HepG2 (cell line): ENCODE results near the gene LAMB4. TPM values are rescaled to one million over a fixed set of nuclear protein-coding genes. Genes with fewer than 3 reads are reported as not detected.

Experiments
- ATAC-seq: fragments of 200-7000 bp; cut with Tn5 transposase; 3 replicates; pipeline ENCODE4 v1.9.1; 2020; ENCODE audit warnings: mild to moderate bottlenecking, moderate library complexity
- BruUV-seq: library from RNA; stranded (reverse); fragments of 400-500 nt; replicated peaks from 2 replicates; lab custom pipeline; 2021; lab: Mats Ljungman, UMichigan
- CTCF ChIA-PET: fragments of 300-600 bp; formaldehyde crosslinking; extraction: SDS; loops from one replicate; lab custom pipeline; 2021; ENCODE audit warnings: low total read pairs, inconsistent platforms, low intra/inter-chr PET ratio; lab: Yijun Ruan, JAX
- POLR2A ChIA-PET: fragments of 350-600 bp; sonication (Branson Sonifier 250); formaldehyde crosslinking; loops from one replicate; lab custom pipeline; 2020; ENCODE audit warnings: antibody characterized with exemption, inconsistent platforms; lab: Yijun Ruan, JAX
- DNase-seq: peaks from one replicate; pipeline ENCODE4 v3.0.0-alpha.2; 2015; ENCODE audit warnings: low spot score
- FAIRE-seq: peaks from 3 replicates; lab custom pipeline; 2011; peaks lifted over from hg19 to GRCh38; lab: Jason Lieb, UNC
- H2AFZ ChIP-seq: one replicate; pipeline ENCODE4 v1.6.1; 2011; ENCODE audit warnings: low read length, inconsistent platforms
- H3K27ac ChIP-seq: fragments of 300-600 bp; 3 replicates; pipeline ENCODE4 v1.8.0; 2011; ENCODE audit warnings: mixed run types, mild to moderate bottlenecking, mixed read lengths, low read length, inconsistent platforms; ENCODE audit not compliant: insufficient read depth; ENCODE audit errors: extremely low read length
- H3K27me3 ChIP-seq, 2 experiments: fragments of 200-600 bp in 1 of 2; 2 replicates in 1 of 2; 3 replicates in 1 of 2; pipeline versions ENCODE4 v1.6.0 to v1.8.0; 2011; ENCODE audit warnings: low read length in 2 of 2, mild to moderate bottlenecking in 2 of 2, moderate library complexity in 2 of 2, inconsistent platforms in 1 of 2; ENCODE audit not compliant: insufficient read depth in 2 of 2, control insufficient read depth in 1 of 2
- H3K36me3 ChIP-seq, 2 experiments: fragments of 200-600 bp in 1 of 2; replicated peaks in 1 of 2; 2 replicates in 1 of 2; 3 replicates in 1 of 2; pipeline versions ENCODE4 v1.5.1 to v1.8.0; 2011; ENCODE audit warnings: low read length in 2 of 2, inconsistent platforms in 1 of 2; ENCODE audit not compliant: insufficient read depth in 2 of 2, control insufficient read depth in 1 of 2
- H3K4me1 ChIP-seq: 2 replicates; pipeline ENCODE4 v1.5.1; 2012; ENCODE audit warnings: low read length, inconsistent platforms; ENCODE audit not compliant: insufficient read depth
- H3K4me2 ChIP-seq: 2 replicates; pipeline ENCODE4 v1.6.0; 2011; ENCODE audit warnings: low read depth, low read length, inconsistent platforms
- H3K4me3 ChIP-seq, 3 experiments: fragments of 200-600 bp in 1 of 3; sonication (generic), shearing (Covaris generic) in 1 of 3; replicated peaks in 1 of 3; 2 replicates each; pipeline ENCODE4 v1.5.1; 2011 to 2016; ENCODE audit warnings: low read length in 3 of 3, inconsistent platforms in 2 of 3, low read depth in 2 of 3, mild to moderate bottlenecking in 2 of 3, control low read depth in 1 of 3, mixed read lengths in 1 of 3; ENCODE audit not compliant: insufficient read depth in 1 of 3
- H3K79me2 ChIP-seq: one replicate; pipeline ENCODE4 v1.6.1; 2011; ENCODE audit warnings: low read length, inconsistent platforms; ENCODE audit not compliant: insufficient read depth
- H3K9ac ChIP-seq: 2 replicates; pipeline ENCODE4 v1.6.0; 2011; ENCODE audit warnings: mild to moderate bottlenecking, low read depth, low read length, inconsistent platforms; ENCODE audit not compliant: insufficient read depth
- H3K9me3 ChIP-seq: 2 replicates; pipeline ENCODE4 v1.5.1; 2012; ENCODE audit warnings: mild to moderate bottlenecking, low read length
- H4K20me1 ChIP-seq: 2 replicates; pipeline ENCODE4 v1.6.0; 2011; ENCODE audit warnings: inconsistent platforms, mild to moderate bottlenecking, low read length, moderate library complexity; ENCODE audit not compliant: insufficient read depth
- EEA1 ChIP-seq: sonication (generic); formaldehyde crosslinking; IDR thresholded peaks from 2 replicates; pipeline ENCODE4 v1.5.1; 2020; ENCODE audit warnings: mild to moderate bottlenecking, missing genetic modification reagents, borderline replicate concordance
- FOXP1 ChIP-seq, 2 experiments: fragments of 450-650 bp in 1 of 2; IDR thresholded peaks; 2 replicates each; pipeline ENCODE4 v1.6.1; 2017 to 2018; ENCODE audit warnings: antibody characterized with exemption in 1 of 2
- MEIS1 ChIP-seq: sonication (generic); formaldehyde crosslinking; IDR thresholded peaks from 2 replicates; pipeline ENCODE4 v1.9.0; 2021; ENCODE audit warnings: mild to moderate bottlenecking, missing genetic modification reagents, moderate library complexity, borderline replicate concordance
- MEIS2 ChIP-seq: sonication (generic); formaldehyde crosslinking; IDR thresholded peaks from 2 replicates; pipeline ENCODE4 v1.9.0; 2021; ENCODE audit warnings: mild to moderate bottlenecking, missing genetic modification reagents
- TMF1 ChIP-seq: sonication (generic); formaldehyde crosslinking; IDR thresholded peaks from 2 replicates; pipeline ENCODE4 v1.8.1; 2022; ENCODE audit warnings: low read depth, missing genetic modification reagents
- ZBTB40 ChIP-seq, 2 experiments: fragments of 450-650 bp in 1 of 2; sonication (generic) in 1 of 2; formaldehyde crosslinking in 1 of 2; IDR thresholded peaks; 2 replicates each; pipeline versions ENCODE4 v1.6.1 to v1.8.0; 2016 to 2022; ENCODE audit warnings: antibody characterized with exemption in 1 of 2, mild to moderate bottlenecking in 1 of 2, missing genetic modification reagents in 1 of 2
- ZNF18 ChIP-seq: sonication (generic); formaldehyde crosslinking; IDR thresholded peaks from 2 replicates; pipeline ENCODE4 v1.8.0; 2022; ENCODE audit warnings: mild to moderate bottlenecking, missing genetic modification reagents; ENCODE audit not compliant: insufficient replicate concordance
- ZNF761 ChIP-seq: sonication (generic); formaldehyde crosslinking; conservative IDR thresholded peaks from 2 replicates; pipeline ENCODE4 v1.4.0; 2020; ENCODE audit warnings: mild to moderate bottlenecking, missing genetic modification reagents
- ZNF768 ChIP-seq: sonication (generic); formaldehyde crosslinking; IDR thresholded peaks from 2 replicates; pipeline ENCODE4 v1.4.0; 2020; ENCODE audit warnings: missing genetic modification reagents
- WGBS: methylation state at CpG from one replicate; pipeline ENCODE4 v1.1.6; 2017; ENCODE audit warnings: low lambda C conversion rate; 5-methylcytosine and 5-hydroxymethylcytosine counted together
- in situ Hi-C: cut with HindIII; loops from 2 replicates; pipeline ENCODE4 v1.10.0; 2017; ENCODE audit warnings: low pct_unique_long_range_greater_than_20kb; ENCODE audit not compliant: extremely low pct_ligation_motif_present
- intact Hi-C: fragments of 100-400 bp; cut with micrococcal nuclease; formaldehyde crosslinking; loops from one replicate; pipeline ENCODE4 v1.10.0; 2022; ENCODE audit not compliant: unreplicated experiment
- polyA plus RNA-seq, 8 experiments: library from polyadenylated mRNA; depleted of rRNA in 3 of 8; stranded (reverse) in 7 of 8; unstranded in 1 of 8; fragments of >200 nt; fragmentation: Illumina TruSeq in 4 of 8; extraction: Trizol in 4 of 8; gene quantifications; 2 replicates each; pipeline versions ENCODE4 v1.2.1 to v1.2.3, GENCODE V29; 2011 to 2016; ENCODE audit warnings: low read depth in 4 of 8, missing spikeins in 1 of 8, mixed read lengths in 1 of 8; ENCODE audit not compliant: insufficient read depth in 1 of 8
- total RNA-seq, 5 experiments: library from RNA; depleted of rRNA; stranded (reverse); fragments of >200 nt; fragmentation: Illumina TruSeq; extraction: Trizol; gene quantifications; 2 replicates each; pipeline ENCODE4 v1.2.3, GENCODE V29; 2016; ENCODE audit warnings: low read depth in 1 of 5
- TF ChIP-seq, protein P1 (sequence below): sonication (generic); formaldehyde crosslinking; IDR thresholded peaks from 2 replicates; pipeline ENCODE4 v1.5.0; 2020; ENCODE audit warnings: missing genetic modification reagents

Gene LAMB4
- total and polyA plus RNA-seq, 2 of the 13 experiments (the other 11 are each of a cell fraction or from before 2014, with no cell fraction given): 0.05 TPM; not detected in 1

- Histone ChIP-seq H3K4me1 (peaks cover 86% of the 10 kb centered on the region), H3K9me3 (no peaks in the 10 kb centered on the region), H3K27me3 (no peaks in the 10 kb centered on the region), H3K27ac (peak overlapping the region; percentile 68), H3K9ac (peak overlapping the region; percentile 81), H3K4me2 (peak overlapping the region; percentile 88), H3K79me2 (peaks cover 13% of the 10 kb centered on the region), H4K20me1 (no peaks in the 10 kb centered on the region), H3K36me3 (no peaks in the 10 kb centered on the region; a peak in 2 of 5 replicates), H3K4me3 (peak overlapping the region; percentile 75 to 93 (median 85)), H2AFZ (no peak overlapping the region)
- in situ Hi-C loops (no loop called here), intact Hi-C loops (no loop called here)
- ATAC-seq (peak; percentile 17), FAIRE-seq (no peak), DNase-seq (no peak)
- TSS peak; percentile 65 for BruUV-seq
- CTCF ChIA-PET: no interaction called here
- POLR2A ChIA-PET: interaction anchor here (0.8 to 4.1 kb wide), 8 partner anchors 10 to 92 kb away, joined by 3 to 49 read pairs (median 5); no protein-coding TSS in a partner anchor
- 95% methylated on average over 50 of the region's 75 CpGs for WGBS
- TF ChIP-seq EEA1 (CRISPR knock-in tag): no peak
- no peak for TF ChIP-seq ZNF768 (CRISPR knock-in tag)
- no peak for TF ChIP-seq ZBTB40 (IDR thresholded peaks at IDR 0.05)
- TF ChIP-seq ZBTB40 (CRISPR knock-in tag; IDR thresholded peaks at IDR 0.05): no peak
- TF ChIP-seq ZNF761 (CRISPR knock-in tag): peak; percentile 10; the same call in 1 of the 2 replicates
- no peak for TF ChIP-seq TMF1
- no peak for TF ChIP-seq FOXP1 (IDR thresholded peaks at IDR 0.05)
- no peak for TF ChIP-seq FOXP1 (CRISPR knock-in tag; IDR thresholded peaks at IDR 0.05)
- 0 out of 2 replicates have a peak, but pooled peaks have one; percentile 5 for TF ChIP-seq MEIS1 (CRISPR knock-in tag)
- TF ChIP-seq MEIS2 (CRISPR knock-in tag): no peak
- no peak for TF ChIP-seq ZNF18 (CRISPR knock-in tag)
- TF ChIP-seq, protein P1, sequence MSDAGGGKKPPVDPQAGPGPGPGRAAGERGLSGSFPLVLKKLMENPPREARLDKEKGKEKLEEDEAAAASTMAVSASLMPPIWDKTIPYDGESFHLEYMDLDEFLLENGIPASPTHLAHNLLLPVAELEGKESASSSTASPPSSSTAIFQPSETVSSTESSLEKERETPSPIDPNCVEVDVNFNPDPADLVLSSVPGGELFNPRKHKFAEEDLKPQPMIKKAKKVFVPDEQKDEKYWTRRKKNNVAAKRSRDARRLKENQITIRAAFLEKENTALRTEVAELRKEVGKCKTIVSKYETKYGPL (CRISPR knock-in tag): no peak
Observed at GRCh38 chr7:108001764-108002725, 128.1 kb downstream of the LAMB4 start.
